GM11168 (cell line): Measurements from ENCODE around the gene LENG8.
"Not testable (repeated sequence)": the region's sequence is repeated elsewhere in the genome, so short reads cannot be mapped to it uniquely, and the experiment has no call there.

Source experiments
- in situ Hi-C: fragments of 300-500 bp; cut with MboI; formaldehyde crosslinking; loops from one replicate; pipeline ENCODE4 v1.12.0; 2022; ENCODE audit warnings: low sequenced_read_pairs; ENCODE audit not compliant: unreplicated experiment

Gene LENG8

DNA sequence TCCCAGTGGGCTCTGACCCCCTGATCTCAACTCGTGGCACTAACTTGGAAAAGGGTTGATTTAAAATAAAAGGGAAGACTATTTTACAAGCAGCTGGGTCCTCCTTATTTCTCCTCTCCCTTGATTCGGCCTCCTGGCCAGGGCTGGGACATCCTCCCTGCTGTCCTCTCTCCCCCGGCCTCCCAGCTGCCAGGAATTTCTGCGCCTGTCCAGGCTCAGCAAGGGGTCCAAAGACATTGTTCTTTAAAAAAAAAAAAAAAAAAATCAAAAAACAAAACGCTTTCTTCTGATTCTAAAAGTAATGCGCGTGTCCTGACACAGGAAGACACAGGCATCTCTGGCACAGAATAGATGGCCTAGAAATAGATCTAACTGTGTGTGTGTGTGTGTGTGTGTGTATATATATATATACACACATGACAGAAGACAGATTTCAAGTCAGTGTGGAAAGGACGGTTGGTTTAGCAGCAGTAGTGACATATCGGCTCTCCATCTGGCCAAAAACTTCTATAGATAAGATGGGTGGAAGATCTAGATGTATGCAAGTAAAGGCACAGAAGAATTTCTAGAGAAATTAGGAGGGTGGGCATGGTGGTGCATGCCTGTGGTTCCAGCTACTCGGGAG, 12.3 kb upstream of the LENG8 start:
- in situ Hi-C loops = no loop called here

DNA sequence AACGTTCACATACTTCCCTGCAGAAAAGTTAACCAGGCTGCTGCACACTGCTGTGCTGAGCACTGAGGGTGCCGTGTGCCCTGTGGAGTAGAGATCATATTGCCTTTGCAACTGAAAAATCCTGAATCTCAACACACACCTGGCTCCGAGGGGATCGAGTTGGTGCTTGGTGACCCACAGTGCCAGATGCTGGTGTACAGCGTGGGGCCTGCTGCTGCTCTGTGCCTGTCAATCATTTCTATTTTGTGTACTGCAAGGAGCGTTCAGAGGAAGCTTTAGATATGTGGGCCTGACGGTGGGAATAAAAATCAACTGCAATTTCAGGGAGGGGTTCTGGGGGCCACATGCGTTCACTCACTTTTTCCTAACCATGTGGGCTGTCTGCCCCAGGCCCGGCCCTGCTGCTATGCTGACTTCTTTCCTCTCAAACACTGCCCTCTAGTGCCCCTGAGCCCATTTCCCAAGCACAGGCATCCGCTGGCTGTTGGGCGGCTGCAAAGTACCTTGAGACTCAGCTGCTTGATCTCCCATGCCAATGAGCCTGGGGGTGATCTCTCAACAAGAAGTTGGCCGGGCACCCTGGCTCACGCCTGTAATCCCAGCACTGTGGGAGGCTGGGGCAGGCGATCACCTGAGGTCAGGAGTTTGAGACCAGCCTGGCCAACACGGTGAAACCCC, 9.7 kb upstream of the LENG8 start:
- in situ Hi-C loops = no loop called here

DNA sequence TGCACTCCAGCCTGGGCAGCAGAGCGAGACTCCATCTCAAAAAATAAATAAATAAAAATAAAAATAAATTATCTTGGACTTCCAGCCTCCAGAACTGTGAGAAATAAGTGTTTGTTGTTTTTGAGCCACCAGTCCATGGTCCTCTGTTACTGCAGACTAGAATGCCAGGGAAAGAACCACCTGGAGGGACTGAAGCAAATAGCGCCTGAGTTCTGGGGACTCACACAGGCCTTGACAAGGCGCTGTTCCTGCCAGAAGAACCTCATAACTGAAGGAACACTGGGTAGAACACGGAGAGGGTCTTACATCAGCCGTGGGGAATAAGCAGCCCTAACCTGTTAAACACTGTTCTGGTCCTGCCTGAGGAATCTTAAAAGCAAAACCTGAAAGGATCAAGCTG, 8.4 kb upstream of the LENG8 start:
- in situ Hi-C loops = no loop called here

DNA sequence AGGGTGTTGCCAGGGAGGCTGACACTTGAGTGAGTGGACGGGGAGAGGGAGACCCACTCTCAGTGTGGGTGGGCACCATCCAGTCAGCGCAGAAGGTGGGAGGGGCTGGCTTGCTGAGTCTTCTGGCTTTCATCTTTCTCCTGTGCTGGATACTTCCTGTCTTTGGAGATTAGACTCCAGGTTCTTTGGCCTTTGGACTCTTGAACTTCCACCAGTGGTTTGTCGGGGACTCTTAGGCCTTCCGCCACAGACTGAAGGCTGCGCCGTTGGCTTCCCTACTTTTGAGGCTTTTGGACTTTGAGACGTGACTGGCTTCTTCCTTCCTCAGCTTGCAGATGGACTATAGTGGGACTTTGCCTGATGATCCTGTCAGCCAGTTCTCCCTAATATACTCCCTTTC, 4.3 kb upstream of the LENG8 start:
- in situ Hi-C loops = no loop called here

DNA sequence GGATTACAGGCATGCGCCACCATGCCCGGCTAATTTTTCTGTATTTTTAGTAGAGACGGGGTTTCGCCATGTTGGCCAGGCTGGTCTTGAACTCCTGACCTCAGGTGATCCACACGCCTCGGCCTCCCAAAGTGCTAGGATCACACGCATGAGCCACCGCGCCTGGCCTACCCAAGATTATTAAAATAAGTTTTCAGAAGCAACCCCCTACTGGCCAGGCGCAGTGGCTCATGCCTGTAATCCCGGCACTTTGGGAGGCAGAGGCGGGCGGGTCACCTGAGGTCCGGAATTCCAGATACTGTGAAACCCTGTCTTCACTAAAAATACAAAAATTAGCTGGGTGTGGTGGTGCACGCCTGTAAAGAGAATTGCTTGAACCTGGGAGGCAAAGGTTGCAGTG, 2.6 kb upstream of the LENG8 start:
- in situ Hi-C loops = not testable (repeated sequence)

DNA sequence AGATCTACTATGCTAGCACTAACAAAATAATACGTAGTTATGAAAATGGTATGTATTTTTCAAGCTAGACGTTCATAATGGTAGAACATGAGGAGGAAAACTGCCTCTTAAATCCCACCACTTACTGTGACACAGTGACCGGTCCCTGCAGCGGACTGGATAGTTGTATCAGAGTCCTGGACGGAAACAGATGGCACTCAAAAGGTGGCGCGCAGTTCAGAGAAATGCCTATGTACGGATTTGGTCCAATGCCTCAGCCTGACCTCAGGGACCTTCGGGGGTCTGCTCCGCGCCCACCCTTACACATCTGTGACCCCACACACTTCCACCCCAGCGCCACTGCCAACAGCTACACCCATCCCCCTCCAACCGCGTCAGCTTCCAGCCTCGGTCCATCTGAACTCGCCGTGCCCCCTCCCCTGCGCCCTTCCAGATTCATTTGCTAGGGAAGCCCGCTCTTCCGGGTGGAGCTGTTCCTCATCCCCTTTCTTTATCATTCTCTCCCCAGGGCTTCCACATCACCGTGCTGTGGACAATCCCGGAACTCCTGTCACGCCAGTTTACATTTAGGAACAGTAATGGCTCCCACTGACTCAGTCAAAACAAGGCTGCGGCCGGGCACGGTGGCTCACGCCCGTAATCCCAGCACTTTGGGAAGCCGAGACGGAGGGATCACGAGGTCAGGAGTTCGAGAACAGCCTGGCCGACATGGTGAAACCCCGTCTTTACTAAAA, 792 bp upstream of the LENG8 start:
- in situ Hi-C loops = no loop called here

DNA sequence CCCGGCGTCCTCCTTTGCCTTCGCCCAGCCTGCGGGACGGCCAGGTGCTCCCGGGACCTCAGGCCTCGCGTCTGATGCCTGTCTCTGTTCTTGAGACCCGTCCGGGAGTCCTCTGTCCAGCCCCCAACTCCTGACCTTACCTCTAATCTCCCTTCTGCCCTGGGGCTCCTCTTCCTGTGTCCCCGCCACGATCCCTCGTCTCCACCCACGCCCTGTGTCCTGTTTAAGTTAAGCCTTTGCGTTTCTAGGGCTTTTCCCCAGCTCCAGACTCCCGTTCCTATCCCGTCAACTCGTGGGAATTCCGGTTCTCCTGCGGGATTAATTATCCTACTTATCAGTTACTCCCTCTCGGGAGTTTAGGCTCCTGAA, 686 bp downstream of the LENG8 start:
- in situ Hi-C loops = no loop called here

DNA sequence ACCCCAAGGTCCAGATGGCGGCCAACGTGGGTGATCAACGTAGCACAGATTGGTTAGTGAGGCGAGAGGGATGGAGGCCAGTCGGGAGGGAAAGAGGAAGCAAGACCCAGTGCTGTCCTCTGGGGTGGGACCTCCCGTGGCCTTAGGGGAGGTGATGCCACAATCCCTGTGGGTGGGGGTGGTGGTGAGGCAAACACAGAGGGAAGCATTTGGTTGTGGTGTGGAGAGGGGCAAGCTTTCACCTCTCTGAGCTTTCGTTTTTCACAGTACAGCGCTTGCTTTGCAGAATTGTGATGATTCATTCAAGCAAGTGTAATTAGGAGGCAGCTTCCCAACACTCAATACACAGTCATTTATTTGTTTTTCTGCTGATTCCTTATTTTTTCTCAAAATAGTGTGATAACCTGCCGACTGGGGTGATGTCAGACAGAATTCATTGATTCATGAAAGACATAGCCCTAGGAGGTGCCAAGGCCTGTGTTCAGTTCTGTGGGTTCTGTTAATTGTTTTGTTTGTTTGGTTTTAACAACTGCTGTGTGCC, 2.4 kb downstream of the LENG8 start:
- in situ Hi-C loops = no loop called here

DNA sequence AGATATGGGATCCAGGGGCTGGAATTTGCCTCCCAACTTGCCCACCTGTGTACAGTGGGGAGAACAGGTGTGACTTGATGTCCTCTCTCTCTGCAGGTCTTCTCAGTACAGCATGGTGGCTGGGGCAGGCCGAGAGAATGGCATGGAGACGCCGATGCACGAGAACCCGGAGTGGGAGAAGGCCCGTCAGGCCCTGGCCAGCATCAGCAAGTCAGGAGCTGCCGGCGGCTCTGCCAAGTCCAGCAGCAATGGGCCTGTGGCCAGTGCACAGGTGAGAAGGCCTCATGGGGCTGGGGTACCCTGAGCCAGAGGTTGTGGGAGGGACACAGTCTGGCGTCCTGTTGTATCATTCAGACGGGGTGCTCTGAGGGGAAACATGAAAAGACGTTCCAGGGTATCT, 3.0 kb downstream of the LENG8 start:
- in situ Hi-C loops = no loop called here

DNA sequence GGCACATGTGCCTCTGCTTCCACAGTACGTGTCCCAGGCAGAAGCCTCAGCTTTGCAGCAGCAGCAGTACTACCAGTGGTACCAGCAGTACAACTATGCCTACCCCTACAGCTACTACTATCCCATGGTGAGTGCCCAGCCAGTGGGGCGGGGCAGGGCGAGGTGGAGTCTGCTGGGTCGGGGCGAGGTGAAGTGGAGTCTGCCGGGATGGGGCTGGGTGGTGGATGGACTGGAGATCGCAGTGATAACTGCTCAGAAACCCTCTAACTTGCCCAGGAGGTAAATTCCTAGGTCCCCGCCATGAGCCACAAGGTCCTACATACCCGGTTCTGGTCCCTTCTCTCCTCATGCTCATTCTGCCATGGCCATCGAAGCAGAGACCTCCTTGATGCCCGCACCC, 3.6 kb downstream of the LENG8 start:
- in situ Hi-C loops = no loop called here

DNA sequence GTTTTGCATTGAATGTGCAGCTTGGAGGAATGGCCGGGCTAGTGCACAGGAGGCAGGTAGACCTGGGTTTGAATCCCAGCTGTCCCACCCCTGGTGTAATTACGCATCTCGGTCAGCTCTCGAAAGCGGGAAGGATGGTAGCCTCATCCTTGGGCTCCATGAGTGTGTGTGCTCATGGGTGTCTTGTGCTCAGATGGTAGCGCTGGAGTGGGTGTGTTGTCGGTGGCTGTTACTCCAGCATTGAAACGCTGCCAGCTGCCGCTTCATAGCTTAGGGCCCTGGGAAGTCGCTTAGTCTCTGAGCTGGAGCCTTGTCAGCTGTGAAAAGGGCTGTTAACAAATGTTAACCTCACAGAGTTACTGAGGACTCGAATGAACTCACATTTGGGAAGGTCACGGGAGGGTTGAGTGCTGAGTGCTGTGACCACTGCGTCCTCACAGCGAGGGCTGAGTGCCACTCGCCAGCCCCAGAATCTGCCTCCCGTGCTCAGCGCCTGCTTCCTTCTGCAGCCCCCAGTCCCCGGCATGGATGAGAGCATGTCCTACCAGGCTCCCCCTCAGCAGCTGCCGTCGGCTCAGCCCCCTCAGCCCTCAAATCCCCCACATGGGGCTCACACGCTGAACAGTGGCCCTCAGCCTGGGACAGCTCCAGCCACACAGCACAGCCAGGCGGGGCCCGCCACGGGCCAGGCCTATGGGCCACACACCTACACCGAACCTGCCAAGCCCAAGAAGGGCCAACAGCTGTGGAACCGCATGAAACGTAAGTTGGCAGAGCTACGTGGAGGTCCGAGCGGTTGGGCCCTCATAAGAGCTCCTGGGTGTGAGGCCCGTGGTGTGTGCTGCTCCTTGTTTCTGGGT, 5.2 kb downstream of the LENG8 start:
- in situ Hi-C loops = no loop called here

DNA sequence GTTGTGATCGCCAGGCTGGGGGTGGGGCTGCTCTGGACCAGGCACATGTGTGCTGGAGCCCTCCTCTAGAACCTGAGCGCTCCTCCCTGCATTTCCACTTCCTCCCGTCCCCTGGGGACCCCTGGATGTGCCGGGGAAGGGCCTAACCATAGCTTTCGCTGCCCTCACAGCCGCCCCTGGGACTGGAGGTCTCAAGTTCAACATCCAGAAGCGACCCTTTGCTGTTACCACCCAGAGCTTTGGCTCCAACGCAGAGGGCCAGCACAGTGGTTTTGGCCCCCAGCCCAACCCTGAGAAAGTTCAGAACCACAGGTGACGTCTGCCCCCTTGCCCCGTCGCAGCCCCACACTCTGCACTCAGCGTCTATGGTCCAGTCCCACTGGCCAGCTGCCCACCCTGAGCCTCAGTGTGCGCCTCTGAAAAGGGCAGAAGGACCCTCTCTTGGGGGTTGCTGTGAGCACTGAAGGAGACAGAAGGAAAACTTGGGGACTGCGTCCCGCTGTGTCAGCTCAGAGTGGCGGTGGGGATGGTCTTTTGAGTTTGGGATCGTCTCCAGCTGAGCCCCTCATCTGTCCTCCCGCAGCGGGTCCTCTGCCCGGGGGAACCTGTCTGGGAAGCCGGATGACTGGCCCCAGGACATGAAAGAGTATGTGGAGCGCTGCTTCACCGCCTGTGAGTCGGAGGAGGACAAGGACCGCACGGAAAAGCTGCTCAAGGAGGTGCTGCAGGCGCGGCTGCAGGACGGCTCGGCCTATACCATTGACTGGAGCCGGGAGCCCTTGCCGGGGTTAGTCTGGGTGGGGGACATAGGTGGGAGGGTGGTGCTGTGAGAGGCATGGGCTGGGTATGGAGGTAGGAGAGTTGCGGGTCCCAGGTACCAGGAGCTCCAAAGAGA, 6.0 kb downstream of the LENG8 start:
- in situ Hi-C loops = no loop called here

DNA sequence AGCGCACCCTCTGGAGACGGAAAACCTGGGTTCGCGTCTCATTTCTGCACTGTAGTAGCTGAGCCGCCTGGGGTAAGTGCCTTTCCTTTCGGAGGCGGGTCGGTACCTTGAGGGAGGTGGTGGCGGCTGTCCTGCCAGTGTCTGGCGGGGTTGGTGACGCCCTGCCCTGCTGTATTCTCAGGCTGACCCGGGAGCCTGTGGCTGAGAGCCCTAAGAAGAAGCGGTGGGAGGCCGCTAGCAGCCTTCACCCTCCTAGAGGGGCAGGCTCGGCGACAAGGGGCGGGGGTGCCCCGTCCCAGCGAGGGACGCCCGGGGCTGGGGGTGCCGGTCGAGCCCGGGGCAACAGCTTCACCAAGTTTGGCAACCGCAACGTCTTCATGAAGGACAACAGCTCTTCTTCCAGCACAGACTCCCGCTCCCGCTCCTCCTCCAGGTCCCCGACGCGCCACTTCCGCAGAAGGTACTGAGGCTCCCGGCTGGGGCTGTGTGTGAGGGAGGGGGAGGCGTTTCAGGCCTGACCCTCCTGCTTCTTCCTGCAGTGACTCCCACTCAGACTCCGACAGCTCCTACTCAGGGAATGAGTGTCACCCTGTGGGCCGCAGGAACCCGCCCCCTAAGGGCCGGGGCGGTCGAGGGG, 6.9 kb downstream of the LENG8 start:
- in situ Hi-C loops = no loop called here

DNA sequence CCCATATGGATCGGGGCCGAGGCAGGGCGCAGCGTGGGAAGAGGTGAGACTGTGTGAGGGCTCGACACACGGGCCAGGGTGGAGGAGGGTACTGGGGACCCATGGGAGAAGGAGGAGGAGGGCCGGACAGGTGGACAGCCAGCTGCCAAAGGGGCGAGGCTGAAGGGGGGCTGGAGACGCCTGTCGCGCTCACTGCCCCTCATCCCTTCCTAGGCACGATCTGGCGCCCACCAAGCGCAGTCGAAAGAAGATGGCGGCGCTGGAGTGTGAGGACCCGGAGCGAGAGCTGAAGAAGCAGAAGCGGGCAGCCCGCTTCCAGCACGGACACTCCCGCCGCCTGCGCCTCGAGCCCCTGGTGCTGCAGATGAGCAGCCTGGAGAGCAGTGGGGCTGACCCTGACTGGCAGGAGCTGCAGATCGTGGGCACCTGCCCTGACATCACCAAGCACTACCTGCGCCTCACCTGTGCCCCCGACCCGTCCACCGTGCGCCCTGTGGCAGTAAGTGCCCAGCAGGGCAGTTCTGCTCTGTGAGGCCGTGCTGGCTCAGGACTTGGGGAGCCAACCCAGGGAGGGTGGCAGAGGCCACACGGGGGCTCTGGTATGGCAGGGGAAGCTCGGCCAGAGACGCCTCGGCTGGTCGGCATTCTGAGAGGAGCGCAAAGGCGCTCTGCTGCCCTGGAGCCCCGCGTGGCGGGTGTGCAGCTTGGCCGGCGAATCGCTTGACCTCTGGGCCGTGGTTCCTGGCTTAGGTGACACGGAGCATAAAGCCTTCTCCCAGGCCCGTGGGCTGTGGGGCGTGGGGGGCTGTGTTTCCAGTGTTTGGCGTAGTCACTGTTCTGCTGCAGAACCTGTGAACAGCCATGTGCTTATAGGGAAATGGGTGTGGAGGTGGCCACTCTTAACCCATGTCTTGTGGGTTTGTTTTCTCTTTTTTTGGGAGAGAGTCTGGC, 7.7 kb downstream of the LENG8 start:
- in situ Hi-C loops = no loop called here

DNA sequence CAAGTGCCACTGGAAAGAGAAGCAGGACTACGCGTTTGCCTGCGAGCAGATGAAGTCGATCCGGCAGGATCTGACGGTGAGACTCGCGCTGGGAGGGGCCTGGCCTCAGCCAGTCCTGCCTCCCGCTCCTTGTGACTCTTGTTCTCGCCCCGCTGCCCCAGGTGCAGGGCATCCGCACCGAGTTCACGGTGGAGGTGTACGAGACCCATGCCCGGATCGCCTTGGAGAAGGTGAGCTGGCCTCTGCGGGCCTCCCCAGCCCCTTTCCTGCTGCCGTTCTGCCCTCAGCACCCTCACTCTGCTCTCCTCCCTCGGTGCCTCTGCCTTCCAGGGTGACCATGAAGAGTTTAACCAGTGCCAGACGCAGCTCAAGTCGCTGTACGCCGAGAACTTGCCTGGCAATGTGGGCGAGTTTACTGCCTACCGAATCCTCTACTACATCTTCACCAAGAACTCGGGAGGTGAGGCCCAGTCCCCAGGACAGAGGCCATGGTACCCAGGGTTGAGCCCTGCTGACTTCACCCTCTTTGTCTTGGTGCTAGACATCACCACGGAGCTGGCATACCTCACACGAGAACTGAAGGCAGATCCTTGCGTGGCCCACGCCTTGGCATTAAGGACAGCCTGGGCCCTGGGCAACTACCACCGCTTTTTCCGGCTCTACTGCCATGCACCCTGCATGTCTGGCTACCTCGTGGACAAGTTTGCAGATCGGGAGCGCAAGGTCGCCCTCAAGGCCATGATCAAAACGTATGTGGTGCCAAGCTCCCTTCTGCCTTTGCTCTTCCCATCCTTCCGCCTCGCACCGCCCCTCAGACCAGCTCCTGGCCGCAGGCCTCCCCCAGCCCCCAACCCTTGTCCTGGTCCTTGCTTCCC, 9.0 kb downstream of the LENG8 start:
- in situ Hi-C loops = no loop called here

DNA sequence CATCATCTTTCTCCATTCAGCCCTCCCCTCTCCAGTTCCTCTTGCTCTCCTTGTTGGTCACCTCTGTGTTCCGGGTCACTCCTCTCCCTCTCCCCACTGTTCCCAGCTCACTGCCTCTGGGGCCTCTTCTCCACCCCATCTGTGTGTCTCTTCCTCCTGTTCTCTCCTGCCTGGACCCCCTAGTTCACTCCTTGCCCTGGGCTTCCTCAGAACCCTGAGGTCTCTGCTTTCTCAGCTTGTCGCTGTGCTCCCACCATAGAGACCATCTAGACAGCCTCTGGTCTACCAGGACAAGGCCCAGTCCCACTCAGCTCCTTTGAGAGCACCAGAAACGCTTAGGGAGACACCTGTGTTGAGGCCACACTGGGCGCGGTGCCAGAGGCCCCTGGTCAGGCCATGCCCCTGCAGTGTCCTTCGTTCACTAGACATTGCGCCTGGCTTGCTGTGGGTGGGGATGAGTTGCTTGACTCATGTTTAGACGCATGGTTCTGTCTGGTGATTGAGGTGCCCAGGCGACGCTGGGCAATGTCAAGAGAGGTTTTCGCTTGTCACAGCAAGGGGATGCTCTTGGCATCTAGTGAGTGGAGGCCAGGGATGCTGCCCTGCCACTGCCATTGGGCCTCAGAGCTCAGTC, 9.8 kb downstream of the LENG8 start:
- in situ Hi-C loops = no loop called here
